OCI-M2 (cell line): Measurements from ENCODE around the gene PIKFYVE.

Experiments
- DNase-seq: peaks from one replicate; lab custom pipeline; 2025; ENCODE audit not compliant: unreplicated experiment; lab: John Stamatoyannopoulos, UW

Gene PIKFYVE

DNA sequence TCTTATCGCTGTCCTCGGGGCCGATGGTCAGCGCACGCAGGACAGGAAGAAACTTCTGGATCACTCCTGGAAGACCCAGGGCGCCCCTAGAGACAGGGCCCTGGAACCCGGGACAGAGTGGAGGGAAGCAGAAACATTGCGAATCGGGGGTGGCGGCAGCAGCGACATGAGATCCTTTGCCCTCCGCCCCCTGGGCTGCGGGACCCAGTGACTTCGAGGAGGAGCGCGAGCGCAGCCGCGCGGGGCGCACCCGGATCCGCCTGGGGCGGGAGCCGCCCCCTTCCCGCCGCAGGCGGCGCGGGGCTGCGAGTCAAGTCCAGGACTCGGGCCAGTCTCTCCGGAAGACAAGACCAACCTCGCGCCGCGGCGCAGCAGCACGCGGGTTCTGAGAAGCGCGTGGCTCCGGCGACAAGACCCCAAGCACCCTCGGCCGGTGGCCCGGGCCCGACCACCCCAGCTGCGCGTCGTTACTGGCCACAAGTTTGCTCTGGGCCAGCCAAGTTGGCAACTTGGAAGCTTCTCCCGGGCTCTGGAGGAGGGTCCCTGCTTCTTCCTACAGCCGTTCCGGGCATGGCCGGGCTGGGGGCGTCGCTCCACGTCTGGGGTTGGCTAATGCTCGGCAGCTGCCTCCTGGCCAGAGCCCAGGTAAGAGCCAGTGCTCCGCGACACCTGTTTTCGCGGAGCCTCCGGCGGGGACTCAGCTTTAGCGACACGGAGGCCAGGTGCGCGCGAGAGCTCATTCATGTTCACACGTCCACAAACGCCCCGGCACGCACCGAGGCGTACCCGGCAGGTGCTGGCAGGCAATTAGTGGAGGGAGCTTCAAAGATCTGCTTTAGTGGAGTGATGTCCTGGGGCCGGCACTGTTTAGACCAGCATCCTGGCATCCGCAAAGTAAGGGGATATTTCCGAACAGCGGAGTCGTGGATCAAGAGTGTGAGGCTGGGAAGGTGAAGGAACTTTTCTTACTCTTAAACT, 140.7 kb downstream of the PIKFYVE start, which contains the start of gene PTH2R:
PTH2R (plus strand) TSS at position 319 of the 978 bp plus-strand sequence; CDS start at position 571, 252 bp downstream.
- no peak for DNase-seq

DNA sequence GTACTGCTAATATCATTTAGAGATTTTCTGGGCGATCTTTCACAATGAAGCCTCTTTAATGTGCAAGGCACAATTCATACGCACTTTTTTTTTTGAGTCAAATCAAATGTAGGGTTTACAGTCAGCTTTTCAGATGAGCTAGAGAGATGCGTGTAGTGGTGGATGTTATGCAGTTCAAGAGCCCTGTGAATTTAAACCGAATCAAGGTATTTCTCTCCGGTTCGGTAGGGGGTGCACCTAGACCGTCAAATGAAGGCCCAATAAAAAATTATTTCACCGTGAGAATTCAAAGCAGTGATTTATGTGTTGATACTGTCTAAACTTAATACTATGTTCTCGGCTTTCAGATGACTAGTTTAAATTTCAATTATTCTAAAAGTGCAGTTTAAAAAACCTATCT, 141.6 kb downstream of the PIKFYVE start:
- DNase-seq, result no peak
